GM21717 (cell line): ENCODE results near the gene KIF18A.
A peak's percentile ranks its signal among the peaks of the same experiment; 100 is the strongest.
"Not testable (repeated sequence)": the region's sequence is repeated elsewhere in the genome, so short reads cannot be mapped to it uniquely, and the experiment has no call there.

Source experiments
- ATAC-seq: cut with Tn5 transposase; IDR thresholded peaks from one replicate; pipeline ENCODE4 v1.9.1; 2021; ENCODE audit warnings: mild to moderate bottlenecking, moderate library complexity; ENCODE audit not compliant: unreplicated experiment

KIF18A gene

GRCh38 chr11:28107191-28107749 is 686 bp downstream of the KIF18A start:
- peak; percentile 3 for ATAC-seq

- no peak for ATAC-seq
Observed at GRCh38 chr11:28106353-28107043, 1.5 kb downstream of the KIF18A start.

DNA sequence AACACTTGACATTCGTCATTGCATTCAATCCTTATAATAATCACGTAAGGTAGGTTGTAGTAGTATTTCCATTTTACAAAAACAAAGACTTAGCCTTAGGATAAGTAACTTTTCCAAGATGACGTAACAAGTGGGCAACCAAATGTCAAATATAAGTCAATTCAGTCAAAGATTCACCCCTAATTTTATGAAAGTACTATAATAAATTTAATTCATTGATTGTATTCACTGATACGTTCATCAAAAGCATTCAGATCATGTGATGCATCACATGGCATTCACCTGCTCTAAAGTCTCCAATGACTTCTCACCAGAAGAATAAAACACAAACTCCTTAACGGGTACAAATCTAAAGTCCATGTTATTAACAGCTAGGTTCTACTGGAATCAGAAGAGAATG is 2.1 kb downstream of the KIF18A start:
- ATAC-seq = no peak

- no peak for ATAC-seq
Observed at GRCh38 chr11:28104984-28105383, 3.0 kb downstream of the KIF18A start.

DNA sequence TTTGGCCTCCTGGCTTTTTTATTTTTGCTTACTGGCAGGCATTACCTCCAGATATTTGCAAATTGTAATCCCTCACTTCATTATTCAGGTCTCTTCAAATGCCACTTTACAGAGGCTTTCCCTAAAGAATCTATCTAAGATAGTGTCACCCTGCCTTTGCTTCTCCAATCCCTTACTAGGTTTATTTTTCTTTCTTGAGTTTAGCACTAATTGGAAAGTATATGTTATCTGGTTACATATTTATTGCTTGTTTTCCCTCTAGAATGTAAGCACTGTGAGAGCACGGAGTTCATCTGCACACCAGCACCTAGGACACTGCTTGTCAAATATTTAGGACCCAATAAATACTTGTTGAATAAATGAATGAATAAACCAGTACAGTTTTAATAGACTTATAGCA is 3.5 kb downstream of the KIF18A start:
- ATAC-seq = no peak

DNA sequence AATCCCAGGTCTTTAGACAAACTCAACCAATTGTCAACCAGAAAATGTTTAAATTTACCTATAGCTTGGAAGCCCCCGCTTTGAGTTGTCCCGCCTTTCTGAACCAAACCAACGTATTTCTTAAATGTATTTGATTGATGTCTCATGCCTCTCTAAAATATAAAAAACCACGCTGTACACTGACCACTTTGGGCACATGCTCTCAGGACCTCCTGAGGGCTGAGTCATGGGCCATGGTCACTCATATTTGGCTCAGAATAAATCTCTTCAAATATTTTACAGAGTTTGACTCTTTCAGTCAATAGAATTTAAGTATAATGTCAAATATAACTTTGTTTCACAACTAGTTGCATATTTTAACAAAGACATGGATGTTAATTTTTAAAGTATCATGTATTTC is 5.7 kb downstream of the KIF18A start:
- not testable (repeated sequence) for ATAC-seq

DNA sequence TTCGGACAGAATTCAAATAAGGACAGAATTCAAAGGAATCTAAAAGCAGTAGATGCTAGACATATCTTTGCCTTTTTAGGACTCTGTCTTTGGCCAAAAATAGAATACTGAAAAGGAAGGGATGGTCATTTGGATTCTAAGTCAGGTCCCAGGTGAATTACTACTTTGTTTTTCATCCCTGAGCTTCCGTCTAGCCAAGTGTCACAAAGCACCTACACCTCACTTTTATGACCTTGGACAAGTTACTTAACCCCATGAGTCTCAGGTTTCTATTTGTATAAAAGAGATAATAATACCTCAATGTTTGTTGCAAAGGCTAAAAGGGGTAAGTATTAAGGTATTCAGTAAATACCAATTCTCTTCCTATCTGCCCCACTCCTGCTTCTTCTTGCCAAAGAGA is 7.3 kb downstream of the KIF18A start:
- no peak for ATAC-seq

- ATAC-seq = no peak
Observed at GRCh38 chr11:28099715-28100114, 8.2 kb downstream of the KIF18A start.

DNA sequence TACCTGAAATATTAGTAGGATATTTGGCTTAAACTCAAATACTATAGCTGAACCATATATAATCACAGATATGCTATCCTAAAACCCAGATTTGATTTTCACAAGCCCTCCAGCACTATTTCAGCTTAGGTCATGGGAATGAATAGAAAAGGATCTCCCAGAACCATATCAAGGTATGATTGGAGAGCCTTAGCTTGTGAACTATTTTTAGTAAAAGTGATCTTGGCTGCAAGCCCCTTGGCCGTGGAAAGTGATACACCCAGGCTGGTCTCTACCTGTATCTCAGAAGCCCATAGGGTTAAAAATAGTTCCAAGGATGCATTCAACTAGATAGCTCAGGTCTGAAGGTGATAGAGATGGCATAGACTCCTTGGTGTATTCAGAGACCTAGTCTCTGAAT is 9.7 kb downstream of the KIF18A start:
- no peak for ATAC-seq

DNA sequence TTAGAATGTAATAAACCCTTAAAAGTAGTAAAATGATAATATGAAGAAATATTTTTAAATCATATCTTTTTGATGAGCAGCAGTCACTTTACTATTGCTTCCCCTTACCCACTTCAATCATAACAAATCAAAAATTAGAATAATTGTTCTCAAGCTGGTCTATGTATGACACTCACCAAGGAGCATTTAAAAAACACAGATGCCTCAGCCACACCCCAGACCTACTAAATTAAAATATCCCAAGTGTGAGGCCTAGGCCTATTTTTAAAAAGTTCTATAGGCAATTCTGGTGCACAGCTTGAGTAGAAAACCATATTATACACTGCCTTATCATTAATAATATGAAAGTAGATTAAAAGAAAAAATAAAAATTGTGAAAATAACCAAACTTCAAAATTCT is 15.2 kb downstream of the KIF18A start:
- no peak for ATAC-seq

DNA sequence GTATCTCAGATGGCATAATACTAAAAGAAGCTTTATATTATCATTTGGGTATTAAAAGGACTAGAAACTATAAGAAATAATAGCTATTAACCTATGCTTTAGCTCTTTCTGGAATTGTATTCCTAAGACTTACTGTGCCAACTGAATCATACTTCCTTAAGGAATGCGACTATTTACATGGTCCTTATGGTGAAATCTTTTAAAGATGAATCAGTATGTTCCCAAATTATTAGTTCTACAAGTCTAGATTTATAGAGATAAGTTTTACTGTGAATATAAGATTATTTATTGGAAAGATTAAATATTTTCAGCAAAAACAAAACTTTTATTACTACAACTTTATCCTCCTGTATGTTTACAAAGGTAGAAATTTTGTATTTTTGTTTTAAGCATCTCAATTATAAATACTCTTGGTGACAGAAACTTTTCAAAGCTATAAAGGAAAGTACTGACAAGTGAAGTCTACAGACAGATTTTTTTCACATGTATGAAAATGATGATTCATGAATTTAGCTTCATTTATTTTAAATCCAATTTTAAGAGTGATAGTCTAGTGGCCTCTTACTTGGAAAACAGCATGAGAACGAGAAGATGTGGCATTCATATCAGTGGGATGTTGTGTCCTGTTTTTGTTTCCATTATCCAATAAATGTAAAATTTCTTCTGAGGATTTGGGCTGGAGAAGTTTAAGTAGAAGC is 17.8 kb downstream of the KIF18A start:
- no peak for ATAC-seq

DNA sequence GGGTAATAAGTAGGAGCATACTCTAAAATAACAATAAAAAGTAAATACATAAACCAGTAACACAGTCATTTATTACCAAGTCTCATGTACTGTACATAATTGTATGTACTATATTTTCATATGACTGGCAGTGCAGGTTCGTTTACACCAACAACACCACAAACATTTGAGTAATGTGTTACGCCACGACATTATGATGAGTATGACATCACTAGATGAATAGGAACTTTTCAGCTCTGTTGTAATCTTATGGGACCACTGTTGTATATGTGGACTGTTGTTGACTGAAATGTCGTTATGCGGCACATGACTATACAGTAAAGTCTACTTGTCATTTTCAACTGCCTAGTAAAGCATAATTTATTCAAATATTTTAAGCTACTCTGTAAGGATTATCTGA is 18.6 kb downstream of the KIF18A start:
- no peak for ATAC-seq

DNA sequence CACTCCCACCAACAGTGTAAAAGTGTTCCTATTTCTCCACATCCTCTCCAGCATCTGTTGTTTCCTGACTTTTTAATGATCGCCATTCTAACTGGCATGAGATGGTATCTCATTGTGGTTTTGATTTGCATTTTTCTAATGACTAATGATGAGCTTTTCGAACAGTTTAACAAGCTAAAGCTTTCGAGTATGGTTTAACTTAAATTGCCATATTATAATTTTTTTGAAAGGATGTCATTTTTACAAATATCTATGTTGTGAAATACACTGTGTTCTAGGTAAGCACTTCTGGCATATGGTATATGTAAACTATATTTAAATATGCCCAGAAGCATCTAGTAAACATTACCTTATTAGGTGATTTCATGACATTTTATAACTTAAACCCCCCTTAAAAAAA is 20.3 kb downstream of the KIF18A start:
- not testable (repeated sequence) for ATAC-seq

DNA sequence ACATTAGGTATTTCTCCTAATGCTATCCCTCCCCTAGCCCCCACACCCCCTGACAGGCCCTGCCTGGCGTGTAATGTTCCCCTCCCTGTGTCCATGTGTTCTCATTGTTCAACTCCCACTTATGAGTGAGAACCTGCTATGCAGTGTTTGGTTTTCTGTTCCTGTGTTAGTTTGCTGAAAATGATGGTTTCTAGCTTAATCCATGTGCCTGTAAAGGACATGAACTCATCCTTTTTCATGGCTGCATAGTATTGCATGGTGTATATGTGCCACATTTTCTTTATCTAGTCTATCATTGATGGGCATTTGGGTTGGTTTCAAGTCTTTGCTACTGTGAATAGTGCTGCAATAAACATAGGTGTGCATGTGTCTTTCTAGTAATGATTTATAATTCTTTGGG is 20.8 kb downstream of the KIF18A start:
- ATAC-seq = not testable (repeated sequence)

DNA sequence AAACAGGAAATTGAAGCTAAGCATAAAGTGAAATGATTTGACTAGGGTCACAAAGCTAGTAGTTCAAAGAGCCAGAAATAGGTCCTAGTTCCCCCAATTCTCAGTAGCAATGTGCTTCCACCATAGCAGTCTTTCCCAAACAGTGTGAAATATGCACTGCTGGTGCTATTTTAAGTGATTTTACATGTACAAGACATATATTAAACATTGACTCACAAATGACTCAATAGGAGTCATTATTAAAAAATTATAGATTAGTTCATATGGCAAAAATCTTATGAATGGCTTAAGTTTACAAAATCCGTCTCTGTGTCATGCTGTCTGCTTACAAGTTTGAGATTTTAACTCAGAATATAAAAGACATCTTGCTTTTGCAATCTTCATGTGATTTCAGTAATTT is 21.4 kb downstream of the KIF18A start:
- ATAC-seq = no peak

GRCh38 chr11:28083118-28083517 is 24.8 kb downstream of the KIF18A start:
- ATAC-seq = no peak

GRCh38 chr11:28077521-28077920 is 30.4 kb downstream of the KIF18A start:
- no peak for ATAC-seq

DNA sequence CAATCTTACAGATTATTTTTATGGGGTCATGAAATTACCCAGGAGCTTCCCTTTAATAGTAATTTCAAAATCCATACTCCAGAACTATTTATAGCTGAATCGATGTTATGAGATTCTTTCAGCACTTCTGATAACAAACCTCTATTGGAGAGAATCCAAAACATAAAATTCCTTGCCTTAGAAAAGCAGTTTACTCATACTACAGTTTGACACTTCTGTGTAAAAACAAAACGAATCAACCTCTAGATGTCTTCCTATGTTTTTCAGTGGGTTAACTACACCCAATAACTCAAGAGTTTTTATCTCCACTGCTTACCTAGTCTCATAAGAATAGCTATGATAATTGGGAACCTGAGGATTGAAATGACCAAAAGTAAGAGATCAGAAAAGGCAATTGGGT is 35.6 kb downstream of the KIF18A start:
- ATAC-seq = no peak

GRCh38 chr11:28071305-28071704 is 36.7 kb downstream of the KIF18A start:
- no peak for ATAC-seq

DNA sequence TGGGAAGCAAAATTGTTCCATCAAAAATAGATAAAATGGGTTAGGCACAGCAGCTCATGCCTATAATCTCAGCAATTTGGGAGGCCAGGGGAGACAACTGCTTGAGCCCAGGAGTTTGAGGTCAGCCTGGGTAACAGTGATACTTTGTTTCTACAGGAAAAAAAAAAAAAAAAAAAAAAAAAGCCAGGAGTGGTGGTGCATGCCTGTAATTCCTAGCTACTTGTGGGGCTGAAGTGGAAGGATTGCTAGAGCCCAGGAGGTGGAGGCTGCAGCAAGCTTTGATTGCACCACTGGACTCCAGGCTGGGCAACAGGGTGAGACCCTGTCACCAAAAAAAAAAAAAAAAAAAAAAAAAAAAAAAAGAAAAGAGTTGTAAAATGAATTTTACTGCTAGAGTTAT is 49.6 kb downstream of the KIF18A start:
- ATAC-seq = no peak

GRCh38 chr11:28054821-28055220 is 53.1 kb downstream of the KIF18A start:
- no peak for ATAC-seq
